ENCODE results near the gene RICTOR. TPM values are rescaled to one million over a fixed set of nuclear protein-coding genes. Genes with fewer than 3 reads are reported as not detected.

The RICTOR gene
- total and polyA plus RNA-seq, 12 donors: 3.1 to 88.3 (median 45.5) TPM

GRCh38 chr5:38911933-38912332 lies 162.3 kb downstream of the RICTOR start:
- Histone ChIP-seq H3K9me3 (peaks cover 0 to 13% (median 0%) of the 10 kb centered on the region in 11 donors), H3K4me1 (no peaks in the 10 kb centered on the region), H3K36me3 (peaks cover 0 to 46% (median 0%) of the 10 kb centered on the region in 9 donors), H3K4me3 (no peak overlapping the region), H3K27me3 (no peaks in the 10 kb centered on the region), H3K27ac (no peak overlapping the region)
- no peak for DNase-seq
- intact Hi-C loops (cut with DNase I): loop anchor here in 2 of 10 donors (10.0 kb wide), 2 partner anchors 87 to 467 kb away; no protein-coding TSS in a partner anchor
- TF ChIP-seq CTCF (IDR thresholded peaks at IDR 0.05): no peak
- whole genome bisulfite sequencing, 2 donors: 97 to 98% methylated on average over 3 of the region's 3 CpGs
- ATAC-seq: no peak

- ATAC-seq: no peak
- H3K36me3 ChIP-seq: peaks cover 0 to 90% (median 4%) of the 10 kb centered on the region in 9 donors
These were observed 167.7 kb downstream of the RICTOR start for GRCh38 chr5:38906503-38906902.

GRCh38 chr5:38905516-38905915 lies 168.7 kb downstream of the RICTOR start:
- Histone ChIP-seq H3K27ac (no peak overlapping the region), H3K4me1 (no peaks in the 10 kb centered on the region), H3K27me3 (no peaks in the 10 kb centered on the region), H3K36me3 (peaks cover 0 to 95% (median 4%) of the 10 kb centered on the region in 9 donors), H3K4me3 (no peak overlapping the region), H3K9me3 (peaks cover 0 to 25% (median 6%) of the 10 kb centered on the region in 11 donors)
- no peak for DNase-seq
- TF ChIP-seq CTCF (IDR thresholded peaks at IDR 0.05): no peak
- intact Hi-C loops (cut with DNase I): no loop called here
- no peak for ATAC-seq
- 86 to 94% methylated on average over 4 of the region's 4 CpGs for WGBS, 2 donors

More at GRCh38 chr5:38906503-38906902, 167.7 kb downstream of the RICTOR start:
- no peak overlapping the region for H3K4me3 ChIP-seq
- H3K27me3 ChIP-seq: no peaks in the 10 kb centered on the region
- H3K9me3 ChIP-seq: peaks cover 0 to 25% (median 6%) of the 10 kb centered on the region in 11 donors
- intact Hi-C loops (cut with DNase I): no loop called here
- no peak for TF ChIP-seq CTCF (IDR thresholded peaks at IDR 0.05)
- no peak for DNase-seq
- H3K27ac ChIP-seq: no peak overlapping the region
- H3K4me1 ChIP-seq: no peaks in the 10 kb centered on the region

GRCh38 chr5:38899936-38900335 lies 174.3 kb downstream of the RICTOR start:
- Histone ChIP-seq H3K4me3 (no peak overlapping the region), H3K27ac (no peak overlapping the region), H3K36me3 (peaks cover 0 to 59% (median 4%) of the 10 kb centered on the region in 9 donors), H3K27me3 (no peaks in the 10 kb centered on the region), H3K4me1 (no peaks in the 10 kb centered on the region), H3K9me3 (peaks cover 0 to 43% (median 20%) of the 10 kb centered on the region in 11 donors)
- intact Hi-C loops (cut with DNase I): no loop called here
- no peak for ATAC-seq
- no peak for DNase-seq
- no peak for TF ChIP-seq CTCF (IDR thresholded peaks at IDR 0.05)
- 80 to 85% methylated on average over 5 of the region's 5 CpGs for WGBS, 2 donors
